NOMO-1 treated with dmso at 0.1 percent for 144 hours (cell line): ENCODE results near the gene MAP3K9.
"Not testable (repeated sequence)": the region's sequence is repeated elsewhere in the genome, so short reads cannot be mapped to it uniquely, and the experiment has no call there.

ENCODE experiments used
- DNase-seq: peaks from one replicate; lab custom pipeline; 2025; ENCODE audit not compliant: unreplicated experiment; lab: John Stamatoyannopoulos, UW

MAP3K9 gene

DNA sequence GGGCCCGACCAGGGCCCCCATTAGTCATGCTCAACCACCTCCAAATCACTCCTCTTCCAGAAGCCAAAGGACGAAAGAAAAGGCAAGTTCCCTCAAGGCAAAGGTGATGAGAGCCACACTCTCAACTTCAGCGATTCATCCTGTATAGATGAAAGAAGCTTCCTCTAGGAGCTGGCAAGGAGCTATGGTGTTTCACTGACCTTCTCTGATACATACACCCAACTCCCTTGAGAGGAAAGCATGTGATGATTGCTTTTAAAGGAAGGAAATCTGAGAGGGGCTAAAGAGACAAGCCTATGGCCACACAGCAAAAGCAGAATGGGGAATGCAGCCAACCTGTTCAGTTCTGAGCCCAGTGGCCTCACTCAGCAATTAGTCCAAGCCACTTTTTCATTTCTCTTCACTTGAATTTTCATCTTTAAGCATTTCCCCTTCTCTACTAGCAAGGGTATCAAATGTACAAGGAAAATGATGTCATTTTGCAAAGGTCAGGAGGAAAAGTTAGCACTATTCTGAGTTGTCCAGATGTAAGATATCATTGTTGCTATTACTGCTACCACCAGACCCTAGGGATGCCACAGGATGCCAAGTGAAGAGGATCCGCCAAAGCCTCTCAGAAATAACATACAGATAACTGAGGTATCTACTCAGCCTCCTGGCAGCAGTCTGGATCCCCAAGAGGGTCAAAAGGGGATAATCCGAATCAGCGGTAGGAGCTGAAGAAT is 82.5 kb downstream of the MAP3K9 start:
- no peak for DNase-seq

DNA sequence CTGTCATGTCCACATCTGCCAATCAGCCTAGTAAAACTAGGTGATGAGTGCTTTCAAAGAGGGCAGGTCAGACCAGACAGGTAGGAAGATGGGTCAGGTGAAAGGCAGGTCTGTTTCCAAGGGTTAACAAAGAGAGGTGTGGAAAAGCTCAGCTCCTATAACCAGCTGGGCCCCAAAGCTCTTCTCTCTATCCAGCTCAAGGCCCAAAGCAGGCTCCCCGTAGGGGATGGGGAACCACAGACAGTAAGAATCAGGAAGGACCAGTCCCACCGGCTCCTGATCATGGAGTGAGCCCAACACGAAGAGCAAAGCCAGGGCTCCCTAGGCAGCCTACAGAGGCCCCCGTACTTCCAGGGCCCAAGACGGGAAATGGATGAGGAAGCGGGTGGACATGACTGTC is 84.4 kb downstream of the MAP3K9 start:
- DNase-seq, result no peak

DNA sequence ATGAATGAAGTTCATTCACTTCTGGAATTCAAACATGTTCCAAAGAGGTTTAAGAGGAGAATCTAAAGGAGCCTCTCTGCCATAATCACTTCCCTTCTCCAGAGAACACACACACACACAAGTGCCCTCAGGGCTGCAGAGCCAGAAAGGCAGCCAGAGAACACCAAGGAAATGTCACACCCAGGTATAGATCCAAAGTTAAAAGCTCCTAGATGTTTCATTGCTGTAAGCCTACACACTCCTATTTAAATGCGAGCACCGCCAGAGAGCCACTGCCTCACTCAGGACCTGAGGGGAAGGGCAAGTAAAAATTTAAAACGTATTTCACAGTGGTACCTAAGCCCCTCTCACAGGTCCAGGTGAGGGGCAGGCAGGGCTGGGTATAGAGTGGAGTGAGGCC is 85.2 kb downstream of the MAP3K9 start:
- DNase-seq, result no peak

DNA sequence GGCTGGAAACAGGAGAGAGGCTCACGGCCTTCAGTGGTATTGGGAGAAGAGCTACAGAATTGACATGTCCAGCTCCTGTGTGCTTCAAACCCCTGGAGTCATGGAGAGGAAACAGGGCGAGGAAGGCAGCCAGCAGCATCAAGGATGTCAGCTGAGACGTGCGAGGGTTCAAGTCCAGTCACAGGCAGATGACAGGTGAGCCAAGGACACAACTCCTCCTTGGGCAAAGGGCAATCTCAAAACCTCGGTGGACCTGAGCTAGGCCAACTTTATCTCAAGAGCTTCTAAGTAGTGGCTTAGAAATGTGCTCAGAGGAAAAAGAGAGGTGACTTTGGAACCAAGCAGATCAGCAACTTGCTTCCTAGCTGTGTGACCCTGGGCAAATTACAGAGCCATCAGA is 86.0 kb downstream of the MAP3K9 start:
- no peak for DNase-seq

GRCh38 chr14:70722418-70722817 is 86.9 kb downstream of the MAP3K9 start:
- no peak for DNase-seq

GRCh38 chr14:70721542-70721941 is 87.8 kb downstream of the MAP3K9 start:
- no peak for DNase-seq

- DNase-seq, result no peak
Measured at GRCh38 chr14:70718383-70719118, 90.8 kb downstream of the MAP3K9 start.

DNA sequence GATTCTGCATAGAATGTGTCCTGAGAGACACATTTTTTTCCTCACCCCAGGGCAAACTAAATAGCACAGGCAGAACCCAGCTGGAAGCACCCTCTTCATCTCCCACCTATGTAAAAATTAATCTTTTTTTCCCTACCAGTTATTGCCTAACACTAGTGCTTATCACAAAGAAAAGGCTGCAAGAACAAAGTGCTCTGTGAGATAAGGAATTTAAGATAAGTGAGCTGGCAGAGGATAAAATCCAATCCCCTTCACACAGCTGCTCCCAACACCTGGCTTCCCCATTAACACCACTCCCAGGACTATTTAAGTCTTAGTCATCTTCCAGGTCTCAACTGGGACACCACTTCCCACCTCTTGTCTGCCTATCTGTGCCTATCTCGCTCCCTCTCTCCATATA is 92.4 kb downstream of the MAP3K9 start:
- DNase-seq, result no peak

DNA sequence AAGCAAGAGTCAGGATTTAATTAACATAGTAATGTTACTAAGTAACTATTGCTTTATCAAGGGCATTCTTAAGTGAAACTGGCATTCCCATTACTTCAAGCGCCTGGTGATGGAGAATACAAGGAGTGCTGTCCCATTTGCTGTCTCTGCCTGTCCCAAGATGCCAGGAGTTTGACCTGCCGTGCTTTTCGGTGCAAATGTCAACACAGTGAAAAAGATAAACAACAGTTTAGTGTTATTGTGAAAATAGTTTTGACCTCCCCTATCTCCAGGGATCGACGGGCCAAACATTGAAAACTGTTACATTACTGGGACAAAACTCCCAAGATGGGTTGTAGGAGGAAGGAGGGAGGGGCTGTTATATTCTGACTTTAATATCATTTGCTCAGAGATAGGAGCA is 92.8 kb downstream of the MAP3K9 start:
- no peak for DNase-seq

GRCh38 chr14:70714055-70714550 is 95.2 kb downstream of the MAP3K9 start:
- no peak for DNase-seq

DNA sequence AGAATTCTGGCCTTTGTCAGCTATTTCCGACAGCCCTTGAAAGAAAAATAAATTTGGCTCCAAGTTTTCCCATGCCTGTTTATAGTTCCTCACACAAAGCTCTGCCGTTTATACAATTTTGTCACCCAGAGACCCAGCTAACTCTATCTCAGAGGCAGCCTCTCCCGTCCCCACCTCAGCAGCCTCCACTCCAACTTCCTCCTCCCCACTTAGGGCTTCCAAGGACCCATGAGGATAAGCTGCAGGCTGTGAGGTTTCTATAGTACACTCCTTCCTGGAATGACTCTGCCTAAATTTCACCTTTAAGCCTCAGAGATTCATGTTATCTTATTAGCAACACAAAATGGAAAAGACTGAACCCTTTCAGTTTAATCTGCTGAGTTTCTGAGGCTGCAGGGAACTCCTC is 95.8 kb downstream of the MAP3K9 start:
- no peak for DNase-seq

GRCh38 chr14:70713096-70713495 is 96.2 kb downstream of the MAP3K9 start:
- no peak for DNase-seq

- no peak for DNase-seq
Measured at GRCh38 chr14:70711451-70711850, 97.9 kb downstream of the MAP3K9 start.

DNA sequence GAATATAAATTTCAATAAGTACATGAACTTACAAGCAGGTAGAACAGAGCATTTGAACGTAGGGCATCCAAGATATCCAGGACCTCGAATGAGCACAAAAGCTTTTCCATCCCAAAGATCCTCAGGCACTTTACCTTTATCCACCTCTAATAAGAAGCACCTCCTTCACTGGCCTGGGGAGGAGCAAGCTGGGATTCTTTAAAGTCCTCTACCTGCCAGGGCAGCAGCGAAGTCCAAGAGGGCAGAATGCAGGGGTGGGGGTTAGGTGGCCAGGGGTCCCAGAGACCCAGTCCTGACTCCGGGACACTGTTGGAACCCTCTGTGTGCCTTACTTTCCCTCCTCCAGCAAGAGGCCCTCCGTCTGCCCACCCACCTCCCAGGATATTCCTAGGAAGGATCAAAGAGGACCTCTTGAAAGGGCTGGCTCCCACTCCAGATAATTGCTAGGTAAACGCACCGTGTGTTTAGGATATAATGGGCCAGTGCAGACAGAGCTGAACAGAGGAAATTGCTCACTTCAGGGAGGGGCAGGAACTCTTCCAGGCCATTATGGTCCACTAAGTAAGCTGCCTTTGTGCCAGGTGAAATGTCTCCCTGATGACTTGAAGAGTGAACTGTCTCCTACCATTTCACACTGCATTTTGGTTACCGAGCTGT is 99.5 kb downstream of the MAP3K9 start:
- no peak for DNase-seq

- no peak for DNase-seq
Measured at GRCh38 chr14:70708717-70709570, 100.4 kb downstream of the MAP3K9 start.

DNA sequence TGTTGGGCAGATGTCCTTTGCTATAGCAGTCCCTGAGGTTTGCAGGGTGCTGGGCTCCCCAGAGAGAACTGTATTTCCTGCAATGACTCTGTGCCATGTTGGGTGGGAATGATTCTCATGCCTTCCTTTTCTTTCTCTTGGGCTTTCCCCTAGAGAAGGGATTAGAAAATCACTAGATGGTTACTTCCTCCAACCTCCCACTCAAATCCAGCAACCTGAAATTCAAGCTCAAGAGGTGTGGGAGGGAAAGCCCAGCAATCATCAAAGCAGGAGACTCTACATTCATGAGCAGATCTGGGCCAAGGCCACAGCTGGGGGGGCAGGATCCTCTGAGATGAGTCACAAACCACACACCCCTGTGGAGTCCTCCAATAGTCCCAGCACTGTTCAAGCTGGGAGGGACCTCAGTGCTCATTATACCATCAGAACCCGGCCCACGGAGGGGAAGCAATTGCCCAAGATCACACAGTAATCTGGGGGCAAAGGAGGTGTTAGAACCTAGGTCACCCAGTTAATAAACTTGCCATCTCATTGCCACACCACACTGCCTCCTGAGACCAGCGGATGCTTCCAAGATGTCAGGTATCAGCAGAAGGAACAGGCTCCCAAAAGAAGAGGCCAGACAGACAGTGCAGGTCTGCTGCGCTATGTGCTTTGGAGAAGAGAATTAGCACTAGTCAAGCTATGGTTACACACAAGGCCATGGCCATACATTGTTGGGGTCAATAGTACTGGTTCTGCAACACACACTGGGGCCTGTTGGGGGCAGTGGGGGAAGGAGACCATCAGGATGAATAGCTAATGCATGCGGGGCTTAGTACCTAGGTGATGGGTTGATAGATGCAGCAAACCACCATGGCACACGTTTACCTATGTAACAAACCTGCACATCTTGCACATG is 101.9 kb downstream of the MAP3K9 start:
- peak; percentile 21 for DNase-seq

DNA sequence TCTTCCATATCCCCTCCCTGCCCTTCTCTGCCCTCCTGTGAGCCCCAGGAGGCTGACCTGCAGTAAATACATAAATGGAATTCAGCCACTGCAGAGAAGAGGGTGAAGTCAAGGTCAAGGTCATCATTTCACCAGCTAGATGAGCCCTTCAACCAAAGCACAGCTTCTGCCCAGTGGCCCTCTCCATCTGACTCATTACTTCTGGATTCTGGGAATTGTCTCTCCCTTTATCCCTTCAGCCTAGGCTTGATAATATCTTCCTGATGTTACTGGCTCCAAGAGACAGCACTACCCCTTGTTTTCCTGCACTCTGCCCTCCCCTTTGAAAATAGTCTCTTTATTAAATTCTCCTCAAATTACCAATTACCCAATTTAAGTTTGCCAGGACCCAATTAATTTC is 103.1 kb downstream of the MAP3K9 start:
- DNase-seq, result no peak

GRCh38 chr14:70704960-70705359 is 104.4 kb downstream of the MAP3K9 start:
- no peak for DNase-seq

DNA sequence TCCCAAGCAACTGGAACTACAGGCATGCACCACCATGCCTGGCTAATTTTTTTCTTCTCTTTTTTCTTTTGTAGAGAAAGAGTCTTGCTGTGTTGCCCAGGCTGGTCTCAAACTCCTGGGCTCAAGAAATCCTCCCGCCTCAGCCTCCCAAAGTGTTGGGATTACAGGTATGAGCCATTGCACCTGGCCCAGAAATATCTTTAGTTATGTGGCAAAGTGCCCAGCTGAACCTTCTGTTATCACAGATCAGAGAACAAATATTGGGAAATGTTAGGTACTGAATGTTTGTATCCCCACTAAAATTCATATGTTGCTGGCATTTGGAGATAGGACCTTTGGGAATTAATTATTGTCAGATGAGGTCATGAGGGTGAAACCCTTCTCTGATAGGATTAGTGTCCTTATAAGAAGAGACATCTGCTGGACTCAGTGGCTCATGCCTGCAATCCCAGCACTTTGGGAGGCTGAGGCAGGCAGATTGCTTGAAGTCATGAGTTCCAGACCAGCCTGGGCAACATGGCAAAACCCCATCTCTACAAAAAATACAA is 105.6 kb downstream of the MAP3K9 start:
- DNase-seq, result not testable (repeated sequence)

DNA sequence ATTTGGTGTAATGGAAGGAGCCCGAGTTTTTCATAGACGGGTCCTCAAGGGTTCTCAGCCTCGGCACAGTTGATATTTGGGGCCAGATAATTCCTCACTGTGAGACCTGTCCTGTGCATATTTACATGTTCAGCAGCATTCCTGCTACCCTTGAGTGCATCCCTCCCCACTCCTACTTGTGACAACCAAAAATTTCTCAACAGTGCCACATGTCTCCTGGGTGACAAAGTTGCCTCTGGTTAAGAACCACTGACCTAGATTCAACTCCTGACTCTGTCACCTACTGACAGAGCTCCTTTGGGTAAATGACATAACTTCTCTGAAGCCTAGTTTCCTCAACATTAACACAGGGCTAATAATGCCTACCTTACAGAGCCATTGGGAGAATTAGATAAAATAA is 107.2 kb downstream of the MAP3K9 start:
- no peak for DNase-seq
